NB4 (cell line): ENCODE data around the gene PDE4B.
A peak's percentile ranks its signal among the peaks of the same experiment; 100 is the strongest.

Experiments used
- DNase-seq: peaks from one replicate; pipeline ENCODE4 v3.0.0; 2010; ENCODE audit warnings: low read depth
- H3K4me3 ChIP-seq: one replicate; pipeline ENCODE4 v1.5.1; 2011; ENCODE audit warnings: mild to moderate bottlenecking, low read depth, low read length, moderate library complexity
- CTCF ChIP-seq: IDR thresholded peaks from one replicate; pipeline ENCODE4 v1.5.1; 2012; ENCODE audit warnings: low read depth, low read length
- MAX ChIP-seq: IDR thresholded peaks from 2 replicates; pipeline ENCODE4 v1.6.1; 2011; ENCODE audit warnings: low read depth, low read length
- MYC ChIP-seq: IDR thresholded peaks from 2 replicates; pipeline ENCODE4 v1.6.1; 2011; ENCODE audit warnings: low read depth, low read length
- POLR2A ChIP-seq: IDR thresholded peaks from 2 replicates; pipeline ENCODE4 v1.6.1; 2011; ENCODE audit warnings: mild to moderate bottlenecking; ENCODE audit not compliant: insufficient read length; ENCODE audit errors: extremely low read depth

Gene PDE4B

DNA sequence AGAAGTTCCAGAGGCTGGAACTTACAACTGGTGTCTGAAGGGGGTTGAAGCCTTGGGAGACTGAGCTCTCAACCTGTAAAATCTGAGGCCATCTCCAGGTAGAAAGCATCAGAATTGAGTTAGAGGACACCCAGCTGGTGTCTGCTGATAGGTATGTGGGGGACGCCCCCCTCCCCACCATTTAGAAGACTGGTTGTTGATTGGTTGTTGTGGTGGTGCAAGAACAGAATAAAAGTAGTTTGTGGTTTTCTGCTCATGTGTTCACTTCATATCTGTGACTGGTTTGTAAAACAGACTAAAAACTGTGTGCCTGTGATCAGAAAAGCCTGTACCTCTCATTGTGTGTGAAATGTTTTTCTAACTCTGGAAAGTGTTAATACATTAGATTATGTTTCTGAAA is 33.2 kb upstream of the PDE4B start:
- no peak for TF ChIP-seq CTCF
- no peak for TF ChIP-seq MYC
- no peak for TF ChIP-seq POLR2A
- TF ChIP-seq MAX, result no peak
- DNase-seq, result no peak
- no peak overlapping the region for H3K4me3 ChIP-seq

GRCh38 chr1:65762081-65762862 is 30.4 kb upstream of the PDE4B start:
- DNase-seq, result no peak
- no peak overlapping the region for H3K4me3 ChIP-seq
- TF ChIP-seq MAX (no peak), CTCF (no peak), POLR2A (no peak), MYC (no peak)

GRCh38 chr1:65764052-65764451 is 28.6 kb upstream of the PDE4B start:
- no peak for TF ChIP-seq POLR2A
- TF ChIP-seq MAX, result no peak
- TF ChIP-seq CTCF, result no peak
- TF ChIP-seq MYC, result no peak
- H3K4me3 ChIP-seq, result no peak overlapping the region
- no peak for DNase-seq

DNA sequence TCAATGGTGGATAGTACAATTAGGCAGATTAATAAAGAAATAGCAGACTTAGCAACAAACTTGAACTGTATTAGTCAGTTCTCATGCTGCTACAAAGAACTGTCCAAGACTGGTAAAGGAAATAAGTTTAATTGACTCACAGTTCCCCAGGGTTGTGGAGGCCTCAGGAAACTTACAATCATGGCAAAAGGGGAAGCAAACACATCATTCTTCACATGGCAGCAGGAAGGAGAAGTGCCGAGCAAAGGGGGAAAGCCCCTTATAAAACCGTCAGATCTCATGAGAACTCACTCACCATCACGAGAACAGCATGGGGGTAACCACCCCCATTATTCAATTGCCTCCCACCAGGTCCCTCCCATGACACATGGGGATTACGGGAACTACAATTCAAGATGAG is 27.1 kb upstream of the PDE4B start:
- DNase-seq, result peak; percentile 27
- no peak overlapping the region for H3K4me3 ChIP-seq
- no peak for TF ChIP-seq MYC
- no peak for TF ChIP-seq CTCF
- no peak for TF ChIP-seq MAX
- TF ChIP-seq POLR2A, result no peak

- no peak overlapping the region for H3K4me3 ChIP-seq
- TF ChIP-seq MAX (no peak), CTCF (no peak), MYC (no peak), POLR2A (no peak)
- DNase-seq, result no peak
These were observed 23.1 kb upstream of the PDE4B start for GRCh38 chr1:65769636-65770035.
